Measurements from ENCODE around the gene PLEKHM3.

The PLEKHM3 gene

DNA sequence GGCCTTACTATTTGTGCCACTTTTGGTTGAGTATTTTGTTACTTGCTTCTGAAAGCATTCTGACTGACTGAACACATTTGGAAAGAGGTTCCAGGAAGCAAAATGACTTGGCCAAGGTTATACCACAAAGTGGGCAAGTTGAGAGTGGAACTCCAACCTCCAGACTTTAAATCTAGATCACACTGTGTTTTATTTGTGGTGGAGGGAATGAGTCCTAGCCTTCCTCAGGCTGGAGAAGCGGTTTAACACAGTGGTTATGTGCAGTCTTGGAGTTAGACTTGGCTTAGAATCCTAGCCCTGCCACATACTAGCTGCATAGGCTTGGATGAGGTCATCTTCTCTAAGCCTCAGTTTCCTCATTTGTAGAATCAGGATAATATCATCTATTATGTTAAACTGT, 33.4 kb downstream of the PLEKHM3 start:
- DNase-seq = no peak

DNA sequence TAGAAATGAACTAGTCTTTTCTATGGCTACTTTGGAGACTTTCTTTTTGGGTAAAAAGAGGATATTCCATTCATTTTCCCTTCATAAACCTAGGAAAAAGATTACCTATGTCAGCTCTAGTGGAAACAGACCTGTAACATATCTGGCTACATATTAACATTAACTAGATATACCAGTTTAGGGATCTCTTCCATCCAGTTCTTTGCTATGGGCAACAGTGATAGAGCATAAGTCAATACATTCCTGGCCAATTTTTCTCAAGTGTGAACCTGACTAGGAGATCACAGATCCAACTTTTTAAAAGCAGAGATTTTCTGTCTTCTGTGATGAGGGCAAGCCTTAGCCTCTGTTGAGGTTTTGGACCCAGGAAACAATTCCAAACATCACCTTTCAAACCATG, 34.5 kb downstream of the PLEKHM3 start:
- DNase-seq = no peak

DNA sequence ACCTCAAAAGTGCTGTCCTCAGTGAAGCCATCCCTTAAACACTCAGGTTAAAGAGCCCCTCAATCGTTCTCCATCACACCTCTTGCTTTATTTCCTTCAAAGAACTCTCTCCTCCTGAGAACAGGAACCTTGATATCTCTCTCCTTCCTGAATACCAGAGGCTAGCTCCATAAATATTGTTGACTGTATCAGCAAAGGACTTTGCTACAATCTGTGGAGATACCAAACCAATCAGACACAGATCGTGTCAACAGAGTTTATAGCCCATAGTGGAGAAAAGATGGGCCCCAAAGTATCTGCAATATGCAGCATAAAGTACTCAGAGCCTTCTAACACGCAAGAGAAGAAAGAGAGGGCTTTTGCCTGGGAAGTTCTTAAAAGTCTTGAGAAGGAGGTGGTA, 36.4 kb downstream of the PLEKHM3 start:
- DNase-seq = no peak

DNA sequence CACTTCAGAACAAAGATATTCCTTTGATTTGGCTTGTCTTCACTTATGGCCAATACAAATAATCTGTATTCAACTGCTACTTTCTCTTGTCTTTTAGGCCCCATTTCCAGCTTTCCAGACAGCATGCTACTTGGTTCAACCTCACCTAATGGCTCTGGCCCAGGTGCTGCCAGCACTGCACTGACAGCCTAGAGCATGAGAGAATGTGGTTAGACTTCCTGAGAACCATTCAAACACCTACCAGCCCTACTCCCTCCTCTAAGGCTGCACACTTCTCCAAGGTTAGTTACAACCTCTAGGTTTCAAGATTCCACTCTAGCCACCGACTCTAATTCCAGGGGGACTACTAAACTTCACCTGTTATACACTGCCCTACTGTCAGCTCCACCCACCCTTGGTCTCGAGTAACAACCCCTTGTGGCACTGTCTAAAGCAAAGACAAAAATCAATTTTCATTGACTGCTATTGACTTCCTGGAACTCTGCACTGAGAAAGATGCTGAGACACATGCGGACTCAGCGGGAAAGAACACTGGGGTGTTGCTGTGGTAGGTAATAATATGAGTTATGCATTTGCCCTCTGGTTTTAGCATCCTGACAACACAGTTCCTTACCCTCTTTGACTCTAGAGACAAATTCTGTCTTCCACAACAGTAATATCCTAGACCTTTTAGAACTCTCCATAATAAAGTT, 38.2 kb downstream of the PLEKHM3 start:
- DNase-seq = no peak

DNA sequence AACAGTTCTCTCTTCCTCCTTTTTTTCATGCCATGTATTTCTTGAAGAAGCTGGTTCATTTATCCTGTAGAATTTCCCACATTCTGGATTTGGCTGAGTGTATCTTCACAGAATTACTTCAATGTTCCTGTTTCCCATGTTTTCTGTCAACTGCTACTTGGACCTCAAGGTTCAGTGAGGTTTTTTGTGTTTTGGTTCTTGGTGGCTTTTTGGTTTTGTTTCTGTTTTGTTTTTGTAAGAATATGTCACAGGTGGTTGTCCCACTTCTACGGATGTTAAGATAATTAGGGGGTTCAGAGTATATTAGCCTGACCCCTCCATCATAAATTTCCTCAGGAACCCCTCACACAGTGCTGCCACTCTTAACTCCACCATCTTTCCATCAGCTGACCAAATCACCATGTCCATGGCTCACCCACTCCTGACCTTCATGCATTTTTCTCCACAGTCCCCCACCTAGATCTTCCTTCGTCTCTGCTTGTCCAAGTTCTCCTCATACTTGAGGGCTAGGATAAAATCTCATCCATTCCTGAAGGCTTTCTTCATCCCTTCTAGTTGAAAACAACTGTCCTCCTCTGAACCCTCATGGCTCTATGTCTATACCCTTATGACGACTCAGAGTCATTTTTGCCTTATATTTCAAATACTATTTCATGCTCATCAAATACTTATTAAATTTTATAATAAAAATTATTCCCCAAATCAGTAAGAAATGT, 40.4 kb downstream of the PLEKHM3 start:
- no peak for DNase-seq

DNA sequence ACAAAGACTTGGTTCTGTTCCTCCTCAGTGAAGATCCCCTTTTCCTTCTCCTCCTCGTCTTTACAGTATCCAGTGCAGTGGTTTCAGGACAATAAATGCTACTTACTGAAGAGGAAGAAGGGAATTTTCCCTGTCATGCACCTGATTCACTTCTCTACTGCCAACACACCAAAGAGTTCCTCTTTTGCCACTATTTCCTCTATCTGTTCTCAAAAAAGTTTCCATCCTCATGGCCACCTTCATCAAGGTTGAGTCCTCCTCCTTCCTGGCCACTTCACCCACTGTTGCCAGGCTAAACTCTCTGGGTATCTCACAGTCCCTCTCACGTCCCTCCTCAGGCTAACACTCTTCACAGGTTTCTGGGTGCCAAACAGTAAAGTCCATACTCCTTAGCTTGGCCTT, 41.7 kb downstream of the PLEKHM3 start:
- DNase-seq = no peak

DNA sequence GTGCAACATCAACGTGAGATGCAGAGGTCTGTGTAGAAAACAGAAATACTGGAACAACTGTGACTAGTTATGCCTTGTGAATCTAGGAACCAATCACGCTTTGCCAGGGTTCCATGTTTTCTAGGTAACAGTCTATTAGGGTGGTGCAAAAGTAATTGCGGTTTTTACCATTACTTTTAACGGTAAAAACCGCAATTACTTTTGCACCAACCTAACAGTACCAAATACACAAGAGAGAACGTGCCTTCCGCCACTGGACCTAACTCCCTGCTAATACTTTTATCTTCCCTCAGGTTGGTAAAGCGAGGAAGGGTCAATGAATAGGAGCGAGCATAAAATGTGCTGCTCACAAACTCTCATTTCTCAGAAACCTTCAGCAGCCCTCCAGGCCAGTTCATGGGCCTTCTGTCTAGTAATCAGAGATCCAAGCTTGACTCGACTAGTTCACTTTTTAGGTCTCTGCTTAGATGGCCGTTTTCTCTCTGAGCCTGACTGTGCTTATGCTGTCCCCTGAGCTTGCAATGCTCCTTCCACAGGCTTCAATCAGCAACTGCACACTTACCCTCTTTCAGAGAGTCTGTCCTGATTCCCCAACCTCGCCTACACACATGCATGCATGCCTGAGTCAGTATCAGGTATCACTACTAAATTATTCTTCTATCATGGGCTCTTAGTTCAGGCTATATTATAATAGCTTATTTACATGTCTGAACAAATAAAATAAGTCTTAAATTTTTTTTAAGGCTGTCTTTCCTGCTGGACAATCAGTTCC, 47.0 kb downstream of the PLEKHM3 start:
- no peak for DNase-seq

DNA sequence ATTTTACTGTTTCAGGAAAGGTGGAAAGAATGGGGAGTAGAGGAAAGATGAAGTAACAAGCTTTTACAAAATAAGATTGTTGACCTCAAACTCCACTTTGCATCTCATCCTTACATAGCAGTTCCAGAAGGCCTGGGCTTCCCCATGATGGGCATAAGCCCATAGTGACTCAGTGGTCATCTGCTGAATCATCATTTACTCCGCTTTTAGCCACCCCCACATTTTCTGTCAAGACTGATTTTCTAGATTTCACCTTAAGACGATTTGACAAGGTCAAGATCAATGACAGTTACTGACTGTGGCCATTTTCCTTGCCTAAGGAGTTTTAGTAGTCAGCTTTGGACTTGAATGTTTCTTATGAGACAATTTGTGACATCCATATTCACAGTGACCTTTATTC, 49.4 kb downstream of the PLEKHM3 start:
- DNase-seq = no peak

DNA sequence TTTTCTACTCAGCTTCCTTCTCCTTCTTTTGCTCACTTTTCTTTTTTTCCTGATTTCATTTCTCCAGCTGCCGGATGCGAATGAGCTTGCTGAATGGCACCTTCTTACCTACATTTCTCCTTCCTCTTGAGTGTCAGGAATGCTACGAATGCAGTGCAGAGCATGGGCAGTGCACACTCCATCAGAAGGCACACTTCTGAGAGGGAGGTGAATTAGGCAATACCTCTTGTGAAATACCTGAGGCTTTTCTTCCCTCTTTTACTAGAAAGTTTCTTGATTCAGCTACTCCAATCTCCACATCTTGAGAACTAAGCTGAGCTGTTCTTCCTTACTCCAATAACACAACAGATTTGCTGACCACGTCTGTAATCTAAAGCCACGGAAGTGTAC, 51.1 kb downstream of the PLEKHM3 start:
- DNase-seq = no peak

DNA sequence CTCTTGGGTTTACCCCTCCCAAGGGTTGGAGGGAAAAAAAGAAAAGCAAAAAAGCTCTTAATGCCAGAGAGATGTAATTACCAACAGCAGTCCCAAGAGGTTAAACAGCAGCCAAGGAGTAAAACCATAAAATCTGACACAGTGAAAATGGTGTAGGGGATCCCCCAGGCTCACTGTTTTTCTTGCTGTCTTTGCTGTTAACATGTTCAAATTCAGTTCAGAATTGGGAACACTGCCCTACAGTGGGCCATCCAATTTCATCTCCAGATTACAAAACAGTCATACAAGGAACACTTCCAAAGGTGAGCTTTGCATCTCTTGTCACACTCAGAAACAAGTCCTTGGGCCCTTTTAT, 54.5 kb downstream of the PLEKHM3 start:
- DNase-seq = no peak

DNA sequence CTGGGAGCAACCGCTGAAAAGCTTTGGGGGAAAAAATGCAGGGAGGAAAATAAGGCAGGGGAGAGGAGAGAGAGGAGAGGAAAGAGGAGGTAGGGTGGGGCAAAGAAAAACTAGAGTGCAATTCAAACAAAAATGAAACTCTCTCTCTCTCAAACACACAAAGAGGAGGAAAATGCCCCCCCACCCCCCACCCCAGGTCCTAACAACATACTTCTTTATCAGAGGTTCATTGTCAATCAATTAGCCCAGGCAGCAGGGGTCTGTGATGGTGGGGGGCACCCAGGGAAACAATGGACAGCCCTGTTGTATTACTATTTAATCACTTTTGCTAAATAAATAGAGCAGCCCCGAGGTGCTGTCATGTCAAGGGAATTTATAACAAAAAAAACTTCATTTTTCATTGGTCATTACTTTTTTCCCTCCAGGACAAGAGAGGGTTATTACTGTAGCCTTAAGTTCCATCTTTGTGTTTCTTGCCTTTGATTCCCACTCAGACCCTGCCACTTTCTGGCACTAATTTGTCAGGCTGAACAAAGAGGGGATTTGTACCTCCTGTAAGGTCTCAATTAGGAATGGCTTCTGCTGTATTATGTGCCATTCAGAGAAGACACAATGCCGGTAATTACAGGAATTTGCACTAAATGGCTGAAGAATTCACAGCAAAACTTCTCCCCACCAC, 55.0 kb downstream of the PLEKHM3 start:
- DNase-seq = no peak

DNA sequence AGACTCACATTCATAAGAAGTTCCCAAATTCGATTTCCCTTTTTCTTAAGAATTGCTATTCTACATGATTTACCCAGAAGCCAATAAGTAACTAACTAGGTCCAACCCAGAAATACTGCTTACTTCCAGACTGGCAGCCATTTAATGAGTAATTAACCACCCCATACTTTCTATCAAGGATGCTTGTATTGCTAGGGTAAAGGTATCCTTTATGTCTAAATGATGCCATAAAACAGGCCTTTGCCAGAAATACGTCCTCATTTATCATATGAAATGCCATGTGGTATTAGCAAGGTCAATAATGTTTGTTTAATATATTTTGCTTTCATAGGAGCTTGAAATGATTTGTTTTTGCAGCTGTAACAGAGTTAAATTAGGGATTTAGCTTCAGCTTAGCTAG, 56.1 kb downstream of the PLEKHM3 start:
- no peak for DNase-seq

DNA sequence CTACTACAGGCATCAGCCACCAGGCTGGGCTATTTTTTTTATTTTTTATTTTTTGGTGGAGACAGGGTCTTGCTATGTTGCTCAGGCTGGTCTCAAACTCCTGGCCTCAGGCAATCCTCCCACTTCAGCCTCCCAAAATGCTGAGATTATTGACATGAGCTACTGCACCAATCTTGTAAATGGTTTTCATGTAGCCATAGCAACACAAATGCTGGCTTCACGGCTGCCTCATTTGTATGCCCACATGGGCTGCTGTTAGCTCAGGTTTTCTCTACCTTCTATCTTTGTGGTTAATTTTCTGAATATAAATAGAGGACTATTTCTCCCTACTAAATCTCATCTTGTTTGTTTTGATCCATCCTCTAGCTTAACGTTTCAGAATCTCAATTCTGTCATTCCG, 58.2 kb downstream of the PLEKHM3 start:
- no peak for DNase-seq

DNA sequence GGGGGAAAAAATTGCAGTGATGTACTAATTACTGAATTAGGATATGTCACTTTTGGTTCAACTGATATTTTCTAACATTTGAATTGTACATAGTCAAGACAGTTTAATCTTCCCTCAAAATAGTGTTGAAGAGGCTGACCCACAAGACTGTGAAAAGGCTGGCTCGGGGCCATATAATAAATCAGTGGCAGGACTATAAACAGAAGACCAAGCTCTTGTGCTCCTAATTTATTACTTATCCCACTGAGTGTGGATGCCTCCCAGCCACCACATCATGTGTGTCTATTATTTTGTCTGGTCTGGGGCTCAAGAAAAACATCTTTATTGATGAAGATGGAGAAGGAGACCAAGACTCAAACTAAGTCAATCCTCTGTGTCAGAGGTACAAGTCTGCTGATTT, 64.4 kb downstream of the PLEKHM3 start:
- DNase-seq = no peak

DNA sequence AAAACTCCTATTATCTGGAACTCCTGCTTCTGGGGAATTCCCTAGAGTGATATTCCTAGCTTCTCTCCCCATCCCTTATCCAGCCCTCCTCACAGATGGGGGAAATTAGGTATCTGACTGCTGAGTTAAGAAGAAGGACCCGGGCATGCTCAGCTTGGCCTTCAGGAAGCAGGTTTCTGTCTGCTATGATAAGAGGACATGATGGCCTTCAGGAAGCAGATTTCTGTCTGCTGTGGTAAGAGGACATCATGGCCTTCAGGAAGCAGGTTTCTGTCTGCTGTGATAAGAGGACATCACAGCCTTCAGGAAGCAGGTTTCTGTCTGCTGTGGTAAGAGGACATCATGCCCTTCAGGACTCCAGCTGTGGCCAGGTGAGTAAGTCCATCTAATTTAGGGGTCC, 65.2 kb downstream of the PLEKHM3 start:
- no peak for DNase-seq

DNA sequence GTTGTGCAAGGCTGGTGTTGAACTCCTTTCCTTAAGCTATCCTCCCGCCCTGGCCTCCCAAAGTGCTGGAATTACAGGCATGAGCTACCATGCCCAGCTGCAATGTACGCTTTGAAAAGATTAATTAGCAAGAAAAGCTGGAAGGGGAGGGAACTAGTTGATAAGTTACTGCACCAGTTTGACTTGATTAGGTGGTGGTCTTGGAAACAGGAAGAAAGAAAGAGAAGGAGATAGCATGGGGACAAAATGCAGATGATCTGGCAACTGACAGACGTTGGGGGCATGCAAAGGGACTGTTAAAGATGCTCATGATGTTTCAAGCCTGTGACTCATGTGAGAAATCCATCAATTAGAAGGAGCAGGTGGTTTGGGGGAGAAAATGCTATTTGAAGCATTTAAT, 68.6 kb downstream of the PLEKHM3 start:
- DNase-seq = no peak

DNA sequence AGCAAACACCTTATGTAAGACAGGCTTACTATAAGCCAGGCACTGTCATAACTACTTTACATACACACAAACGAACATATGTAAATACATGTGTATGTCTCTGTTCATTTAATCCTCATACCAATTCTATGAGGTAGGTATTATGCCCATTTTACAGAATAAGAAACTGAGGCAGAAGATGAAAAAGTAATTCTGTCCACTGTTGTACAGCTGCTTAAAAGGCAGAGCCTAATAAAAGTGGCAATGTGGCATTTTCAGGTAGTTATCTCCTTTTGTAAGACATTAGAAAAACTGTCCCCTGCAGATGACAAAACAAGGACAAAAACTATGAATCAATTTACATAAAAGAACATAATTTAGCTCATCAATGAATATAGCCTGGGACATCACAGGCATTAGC, 69.9 kb downstream of the PLEKHM3 start:
- no peak for DNase-seq

DNA sequence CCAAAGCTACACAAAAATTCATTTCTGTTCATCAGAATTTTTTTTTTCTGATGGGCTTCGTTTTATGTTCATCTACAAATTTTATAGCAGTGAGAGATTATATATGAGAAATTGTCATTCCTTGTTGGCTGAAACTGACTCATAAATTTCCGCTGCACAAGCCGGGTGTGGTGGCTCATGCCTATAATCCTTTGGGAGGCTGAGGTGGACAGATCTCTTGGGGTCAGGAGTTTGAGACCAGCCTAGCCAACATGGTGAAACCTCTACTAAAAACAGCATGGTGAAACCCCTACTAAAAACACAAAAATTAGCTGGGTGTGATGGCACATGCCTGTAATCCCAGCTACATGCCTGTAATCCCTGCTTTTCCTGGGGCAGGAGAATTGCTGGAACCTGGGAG, 72.0 kb downstream of the PLEKHM3 start:
- DNase-seq = no peak

DNA sequence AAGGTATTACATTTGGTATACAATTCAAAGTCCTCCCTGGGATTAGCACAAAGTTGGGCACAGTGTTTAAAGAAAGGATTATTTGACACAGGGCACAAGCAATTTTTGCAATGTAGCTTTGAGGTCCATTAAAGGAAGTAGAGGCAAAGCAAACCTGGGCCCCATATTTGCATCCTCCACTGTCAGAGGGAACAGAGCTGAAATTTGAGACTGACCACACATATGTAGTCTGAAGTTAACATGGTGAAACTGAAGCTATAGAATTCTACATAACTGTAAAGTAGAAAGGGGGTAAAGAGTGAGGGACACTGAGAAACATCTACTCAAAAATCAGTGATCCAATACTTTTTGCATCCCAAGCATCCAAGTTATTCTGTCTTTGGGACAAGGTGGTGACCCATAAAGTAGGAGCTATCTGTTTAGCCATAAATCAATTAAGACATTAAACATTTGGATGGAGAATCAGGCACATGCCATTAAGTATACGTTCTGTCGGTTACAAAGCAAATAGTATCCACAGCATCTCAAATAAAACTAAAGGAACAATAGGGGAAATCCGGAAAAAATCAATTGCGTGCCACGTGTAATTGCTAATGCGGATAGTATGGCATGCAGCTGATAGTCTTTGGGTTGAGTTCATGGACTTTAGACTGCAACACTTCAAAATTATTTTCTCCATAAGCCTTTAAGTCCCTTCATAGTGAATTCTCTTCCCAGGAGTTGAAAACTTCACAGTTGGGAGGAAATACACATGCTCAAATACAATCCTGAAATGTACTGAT, 72.6 kb downstream of the PLEKHM3 start:
- DNase-seq = no peak

DNA sequence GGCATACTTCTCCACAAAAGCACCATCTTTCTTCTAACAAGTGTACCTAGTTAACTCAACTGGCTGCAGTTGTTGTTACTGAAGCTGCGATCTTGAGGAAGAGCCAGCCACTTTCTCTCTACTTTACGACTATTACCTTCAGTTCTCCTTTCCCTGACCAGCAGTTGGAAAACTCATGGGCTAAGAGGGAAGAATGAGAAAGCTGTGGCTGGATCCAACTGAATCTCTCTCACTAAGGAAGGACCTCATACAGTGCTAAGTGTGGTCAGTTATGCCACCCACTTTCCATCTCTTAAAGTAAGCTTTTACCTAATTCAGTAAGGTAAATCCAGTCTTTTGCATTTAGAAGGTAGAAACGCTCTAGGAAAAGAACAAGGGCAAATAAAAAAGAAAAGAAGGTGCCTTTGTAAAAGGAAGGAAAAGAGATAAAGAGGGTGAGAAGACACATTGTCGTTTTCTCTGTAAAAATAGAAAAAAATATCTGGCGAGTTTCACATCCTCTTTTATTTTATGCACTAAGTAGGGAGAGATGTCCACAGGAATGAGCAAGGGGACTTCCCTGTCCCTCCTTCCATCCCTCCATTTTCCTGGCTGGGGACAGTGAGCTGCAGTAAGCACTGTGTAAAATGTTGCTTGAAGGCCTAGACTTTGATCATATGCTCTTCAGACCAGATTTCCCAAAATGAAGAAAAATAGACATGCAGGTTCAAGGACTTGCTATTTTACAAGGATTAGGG, 73.4 kb downstream of the PLEKHM3 start:
- DNase-seq = no peak

DNA sequence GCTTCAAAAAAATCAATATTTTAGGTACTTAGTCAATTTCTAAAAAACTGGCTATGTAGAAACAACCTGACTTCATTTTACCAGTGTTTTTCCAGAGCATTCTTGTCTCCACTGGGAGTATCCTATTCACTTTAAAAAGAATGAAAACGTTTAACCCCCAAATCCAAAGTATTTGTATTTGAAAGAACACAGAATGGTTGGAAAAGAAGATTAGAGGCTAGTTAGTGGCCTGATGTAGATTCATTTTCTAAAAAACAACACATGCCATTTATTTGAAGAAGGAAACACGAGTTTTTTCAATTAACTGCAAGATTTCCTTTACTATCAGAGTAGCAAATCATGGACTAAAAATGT, 74.6 kb downstream of the PLEKHM3 start:
- DNase-seq = no peak

DNA sequence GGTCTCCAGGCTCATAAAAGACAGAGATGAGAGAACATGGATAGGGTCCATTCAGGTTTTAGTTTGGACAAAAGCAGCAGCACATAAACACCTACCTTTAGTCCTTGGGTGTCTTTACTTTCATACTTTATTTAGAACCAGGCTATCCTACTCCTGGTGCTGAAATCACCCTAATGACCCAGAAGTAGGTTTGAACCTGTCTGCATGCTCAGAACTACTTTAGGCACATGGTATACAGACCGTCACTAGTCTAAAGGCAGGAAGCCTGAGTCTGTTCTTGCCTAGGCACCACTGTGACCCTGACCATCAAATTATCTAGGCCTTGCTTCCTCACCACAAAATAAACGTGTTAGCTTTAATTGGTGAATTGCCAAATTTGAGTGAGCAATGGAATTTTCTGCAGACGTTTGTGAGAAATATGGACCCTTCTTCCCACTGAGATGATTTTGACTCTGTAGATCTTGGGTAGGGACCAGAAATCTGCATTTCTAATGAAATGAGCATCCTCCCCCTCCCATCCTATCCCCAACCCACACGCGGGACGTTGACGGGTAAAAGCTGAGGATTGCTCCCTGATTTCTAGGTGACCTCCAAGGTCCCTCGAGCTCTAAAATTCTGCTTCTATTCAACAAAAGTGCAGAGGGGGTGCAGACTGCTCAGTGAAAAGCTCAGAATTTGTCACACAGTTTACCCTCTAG, 75.1 kb downstream of the PLEKHM3 start:
- DNase-seq = no peak
